Eye (tissue), 1 donor: ENCODE data around the gene SMAD3.
"Not testable (repeated sequence)": the region's sequence is repeated elsewhere in the genome, so short reads cannot be mapped to it uniquely, and the experiment has no call there.

ENCODE experiments used
- DNase-seq: peaks from one replicate; pipeline ENCODE4 v3.0.0-alpha.2; 2015

SMAD3 gene

DNA sequence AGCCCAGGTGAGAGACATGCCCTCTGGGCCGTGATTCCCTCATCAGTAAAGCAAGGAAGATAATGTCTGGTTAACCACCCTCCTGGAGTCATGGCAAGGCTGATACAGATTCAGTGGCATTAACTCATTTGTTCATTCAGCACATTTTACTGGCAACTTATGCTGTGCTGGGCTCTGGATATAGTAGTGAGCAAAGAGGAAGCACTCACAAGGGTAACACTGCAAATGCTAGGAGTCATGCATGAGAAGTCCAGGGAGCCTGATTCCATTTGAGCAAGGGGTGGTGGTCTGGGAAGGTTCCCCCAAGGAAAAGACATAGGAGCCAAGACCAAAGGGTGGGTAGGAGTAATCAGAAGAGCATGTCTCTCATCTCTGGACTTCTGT lies 50.2 kb downstream of the SMAD3 start:
- DNase-seq: no peak

DNA sequence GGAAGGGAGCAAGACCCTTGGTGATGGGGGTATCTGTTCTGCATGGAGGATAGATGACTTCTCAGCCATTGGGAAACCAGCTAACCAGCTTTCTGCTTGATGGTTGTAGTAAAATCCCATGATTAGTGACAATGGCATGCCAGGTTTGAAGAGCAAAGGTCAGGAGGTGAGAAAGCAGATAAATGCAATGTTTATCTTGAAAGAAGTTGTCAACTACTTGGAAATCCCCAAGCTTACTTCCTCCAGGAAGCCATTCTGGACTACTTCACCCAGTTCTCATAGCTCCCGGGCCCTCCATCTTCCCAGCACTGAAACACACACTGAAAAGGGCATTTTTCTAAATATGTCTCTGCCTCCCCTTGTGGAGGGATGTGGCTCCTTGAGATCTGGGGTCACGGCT lies 51.3 kb downstream of the SMAD3 start:
- no peak for DNase-seq

GRCh38 chr15:67117370-67117769 lies 52.0 kb downstream of the SMAD3 start:
- no peak for DNase-seq

- no peak for DNase-seq
Measured at GRCh38 chr15:67118808-67119207, 53.4 kb downstream of the SMAD3 start.

DNA sequence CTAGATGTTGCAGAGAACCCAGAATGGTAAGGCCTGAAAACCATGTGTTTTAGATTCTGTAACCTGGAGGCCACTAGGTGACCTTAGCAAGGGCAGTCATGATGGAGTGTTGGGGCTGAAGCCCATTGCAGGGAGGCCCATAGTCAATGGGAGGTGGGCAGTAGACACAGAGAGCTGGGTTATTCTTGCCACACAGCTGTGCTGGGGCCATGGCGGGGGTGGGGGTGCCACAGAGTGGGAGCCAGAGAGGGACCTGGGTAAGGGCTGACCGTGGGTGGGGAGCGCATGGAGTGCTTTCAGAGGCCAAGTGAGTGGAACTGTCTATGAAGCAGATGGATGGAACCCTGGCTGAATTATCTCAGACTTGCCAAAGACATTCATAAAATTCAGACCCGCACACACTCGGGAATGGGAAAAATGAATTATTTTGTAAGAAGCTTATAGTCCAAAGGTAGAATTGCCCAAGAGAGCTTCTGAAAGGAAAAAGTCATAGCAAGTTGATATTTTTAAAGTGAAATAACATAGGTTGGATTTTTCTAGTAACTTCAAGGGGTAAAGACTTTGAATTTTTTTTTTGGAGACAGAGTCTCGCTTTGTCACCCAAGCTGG lies 53.9 kb downstream of the SMAD3 start:
- DNase-seq: no peak

- no peak for DNase-seq
Measured at GRCh38 chr15:67120009-67120838, 54.8 kb downstream of the SMAD3 start.

DNA sequence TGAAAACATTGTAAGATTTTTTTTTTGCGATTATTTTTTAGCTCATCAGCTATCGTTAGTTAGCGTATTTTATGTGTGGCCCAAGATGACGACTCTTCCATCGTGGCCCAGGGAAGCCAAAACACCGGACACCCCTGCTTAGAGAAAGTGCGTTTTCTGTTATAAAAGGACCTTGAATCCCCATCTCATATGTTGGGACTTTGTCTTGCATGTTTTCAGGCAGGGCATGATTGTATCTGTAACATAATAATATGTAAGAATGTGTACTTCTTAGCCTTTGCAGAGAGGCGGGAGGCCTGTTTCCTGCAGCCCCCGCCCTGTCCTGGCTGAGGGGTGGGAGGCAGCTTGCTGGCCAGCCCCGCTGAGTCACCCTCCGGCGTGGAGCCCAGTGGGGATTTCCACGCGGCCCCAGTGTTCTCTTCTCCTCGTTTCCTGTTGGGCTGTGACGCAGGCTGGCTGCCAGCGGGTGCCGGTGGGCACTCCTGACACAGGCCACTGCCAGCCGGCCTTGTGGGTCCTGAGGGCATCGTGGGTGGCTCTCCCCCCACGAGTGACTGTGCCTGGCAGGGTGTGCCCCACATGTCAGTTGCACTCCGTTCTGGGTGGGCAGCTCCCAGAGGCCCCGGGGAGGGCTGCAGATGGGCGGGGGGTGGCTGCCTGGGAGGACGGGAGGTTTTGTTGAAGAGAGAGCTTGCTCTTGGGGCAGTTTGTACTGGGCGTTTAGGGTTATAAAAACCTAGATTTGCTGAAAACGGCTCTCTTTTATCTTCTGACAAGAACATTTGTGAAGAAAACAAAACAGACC lies 55.6 kb downstream of the SMAD3 start:
- DNase-seq: peak; percentile 50

DNA sequence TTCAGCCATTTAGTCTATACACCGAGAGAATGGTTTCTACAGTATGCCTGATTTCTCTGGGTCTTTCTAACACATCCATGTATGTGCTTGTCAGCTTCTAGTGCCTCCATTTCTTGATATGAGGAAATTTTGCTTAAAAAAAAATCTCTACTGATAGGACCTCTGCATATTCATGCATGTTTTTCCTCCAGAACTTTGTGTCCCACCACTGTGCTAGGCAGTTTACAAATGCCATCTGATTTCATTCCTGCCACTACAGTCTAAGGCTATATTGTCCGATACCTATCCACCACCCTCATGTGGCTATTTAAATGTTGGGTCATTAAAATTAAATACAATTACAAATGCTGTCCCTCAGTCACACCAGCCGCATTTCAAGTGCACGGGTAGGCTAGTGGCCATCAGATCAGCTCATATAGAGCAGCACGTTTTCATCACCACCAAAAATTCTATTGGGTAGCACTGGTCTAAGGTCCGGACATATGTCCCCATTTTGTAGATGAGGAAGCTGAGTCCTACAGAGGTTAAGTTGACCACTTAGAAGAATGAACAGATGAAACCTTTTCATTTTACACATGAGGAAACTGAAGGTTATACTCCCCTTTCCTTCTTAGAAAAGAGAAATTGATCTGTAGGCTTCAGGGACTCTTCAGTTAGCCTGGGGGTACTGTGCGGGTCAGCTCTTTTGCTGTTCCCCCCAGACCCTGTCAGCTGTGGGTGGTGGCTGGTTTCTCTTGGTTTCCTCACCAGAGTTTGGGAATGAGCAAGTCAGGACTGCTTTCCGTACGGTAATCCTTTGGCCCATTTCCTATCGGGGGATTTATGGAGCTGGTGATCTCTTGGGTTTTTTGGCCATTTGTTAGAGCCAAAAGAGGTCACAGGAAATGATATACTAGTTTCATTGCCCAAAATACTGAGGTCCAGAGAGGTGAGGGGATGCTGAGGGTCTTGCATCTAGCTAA lies 56.5 kb downstream of the SMAD3 start:
- no peak for DNase-seq

GRCh38 chr15:67122816-67123215 lies 57.4 kb downstream of the SMAD3 start:
- DNase-seq: not testable (repeated sequence)

DNA sequence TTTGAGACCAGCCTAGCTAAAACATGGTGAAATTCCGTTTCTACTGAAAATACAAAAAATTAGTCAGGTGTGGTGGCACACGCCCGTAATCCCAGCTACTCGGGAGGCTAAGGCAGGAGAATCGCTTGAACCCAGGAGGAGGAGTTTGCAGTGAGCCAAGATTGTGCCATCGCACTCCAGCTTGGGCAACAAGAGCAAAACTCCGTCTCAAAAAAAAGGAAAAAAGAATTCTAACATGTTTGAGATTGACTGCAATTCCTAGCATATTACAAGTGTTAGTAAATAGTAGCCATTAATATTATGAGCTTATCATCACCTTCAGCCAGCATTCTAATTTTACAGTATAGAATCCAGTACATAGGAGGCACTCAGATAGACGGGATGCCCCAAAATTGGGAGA lies 57.9 kb downstream of the SMAD3 start:
- not testable (repeated sequence) for DNase-seq

GRCh38 chr15:67124111-67124510 lies 58.7 kb downstream of the SMAD3 start:
- no peak for DNase-seq

GRCh38 chr15:67124911-67125588 lies 59.6 kb downstream of the SMAD3 start:
- DNase-seq: no peak

- DNase-seq: peak; percentile 86
Measured at GRCh38 chr15:67125589-67126502, 60.4 kb downstream of the SMAD3 start.

DNA sequence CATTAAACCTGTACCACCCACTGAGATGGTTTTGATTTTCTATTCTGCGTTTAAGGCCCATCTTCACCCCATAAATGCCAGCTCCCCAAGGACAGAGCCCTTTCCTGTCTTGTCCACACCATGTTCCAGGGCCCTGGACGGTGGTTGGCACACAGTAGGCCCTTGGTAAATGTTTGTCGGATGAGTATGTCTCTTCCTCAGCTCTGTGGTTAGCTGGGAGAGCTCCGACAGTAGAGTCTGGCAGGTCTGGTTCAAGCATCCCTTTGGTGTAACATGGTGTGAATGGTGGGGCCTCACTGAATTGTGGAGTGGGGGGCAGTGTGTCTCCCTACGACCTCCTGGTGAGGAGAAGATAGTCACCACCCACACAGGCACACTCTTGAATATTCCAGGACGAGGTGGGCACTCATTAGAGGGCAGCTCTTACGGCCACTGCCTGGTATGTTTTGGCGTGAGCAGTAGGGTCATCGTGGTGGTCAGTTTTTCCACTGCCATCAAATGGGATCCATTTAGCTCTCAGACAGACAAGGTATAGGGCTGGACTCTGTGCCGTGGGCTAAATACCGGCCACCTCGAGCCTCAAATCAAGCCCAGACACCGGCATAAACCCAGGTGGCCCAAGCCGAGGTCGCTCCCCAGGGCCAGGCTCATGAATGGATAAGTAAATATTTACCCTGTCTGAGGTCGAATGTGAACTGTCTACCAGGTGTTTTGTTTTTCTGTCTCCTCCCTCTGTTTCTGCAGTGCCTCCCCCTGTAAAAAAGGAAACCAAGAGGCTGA lies 61.3 kb downstream of the SMAD3 start:
- DNase-seq: no peak

GRCh38 chr15:67127331-67127664 lies 61.9 kb downstream of the SMAD3 start:
- DNase-seq: no peak

DNA sequence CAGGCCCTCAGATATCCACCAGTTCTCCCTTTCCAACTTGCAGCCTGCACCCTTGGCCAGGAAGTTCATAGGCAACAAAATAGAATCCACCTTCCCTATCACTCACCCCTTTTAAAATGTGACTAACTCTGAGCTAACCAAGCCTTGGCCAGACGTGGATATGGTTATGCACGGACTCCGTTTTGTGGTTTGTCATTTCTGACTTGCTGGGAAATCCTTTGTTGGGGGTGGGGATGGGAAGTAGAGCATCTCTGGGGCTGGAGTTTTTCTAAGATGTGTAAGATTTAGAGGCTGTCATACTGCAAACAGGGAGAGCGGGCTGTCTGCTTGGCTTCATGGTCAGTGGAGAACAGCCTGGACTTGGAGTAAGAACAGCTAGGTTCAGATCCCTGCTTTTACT lies 62.6 kb downstream of the SMAD3 start:
- DNase-seq: peak; percentile 19

DNA sequence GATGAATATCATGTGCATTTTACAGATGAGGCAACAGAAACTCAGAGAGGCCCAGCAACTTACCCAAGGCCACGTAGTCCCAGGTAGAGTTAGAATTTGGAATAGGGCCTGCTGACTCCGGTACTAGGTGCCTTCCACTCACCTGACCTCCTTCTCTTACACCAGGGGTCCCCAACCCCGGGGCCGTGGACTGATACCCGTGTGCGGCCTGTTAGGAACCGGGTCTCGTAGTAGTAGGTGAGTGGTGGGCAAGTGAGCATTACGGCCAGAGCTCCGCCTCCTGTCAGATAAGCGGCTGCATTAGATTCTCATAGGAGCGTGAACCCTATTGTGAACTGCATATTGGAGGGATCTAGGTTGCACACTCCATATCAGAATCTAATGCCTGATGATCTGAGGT lies 64.8 kb downstream of the SMAD3 start:
- no peak for DNase-seq

DNA sequence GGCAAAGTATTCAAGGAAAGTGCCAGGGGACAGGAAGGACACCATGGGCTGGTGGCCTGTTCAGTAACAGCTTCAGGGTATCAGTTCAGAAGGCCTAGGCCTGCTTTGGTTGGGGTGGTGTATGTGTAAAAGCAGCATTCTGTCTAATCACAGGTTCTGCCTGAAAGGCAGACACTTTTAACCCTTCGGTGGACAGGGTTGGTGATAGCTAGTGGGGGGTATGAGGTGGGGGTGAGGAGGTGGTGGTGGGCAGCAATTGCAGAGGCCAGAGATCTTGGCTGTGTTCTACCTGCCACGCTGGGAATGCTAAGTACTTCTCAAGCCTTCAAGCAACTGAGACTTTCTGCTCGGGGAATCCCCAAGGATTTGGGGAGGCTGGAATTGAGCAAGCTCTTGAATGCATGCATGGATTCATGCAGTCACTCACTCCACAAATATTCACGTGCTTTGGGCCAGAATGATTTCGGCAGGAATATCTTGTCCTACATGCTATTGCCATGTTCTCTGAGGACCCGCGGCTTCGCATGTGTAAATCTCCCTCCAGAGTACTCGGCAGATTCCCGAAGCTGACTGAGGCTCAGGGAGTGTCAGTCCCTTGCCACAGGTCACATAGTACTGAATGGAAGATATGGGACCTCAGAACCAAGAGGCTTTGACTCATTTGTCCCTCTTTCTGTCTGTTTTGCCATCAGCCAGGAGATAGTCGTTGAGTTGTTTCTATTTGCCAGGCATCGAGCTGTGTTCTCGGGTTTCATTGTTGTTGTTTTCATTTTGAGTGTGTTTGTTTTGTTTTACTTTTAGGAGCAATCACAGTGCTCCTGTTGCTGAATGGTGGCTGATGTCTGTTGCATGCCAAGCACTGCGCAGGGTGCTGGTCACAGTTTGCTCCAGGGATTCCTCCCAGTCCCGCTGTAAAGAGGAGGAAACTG lies 65.5 kb downstream of the SMAD3 start:
- peak; percentile 55 for DNase-seq

GRCh38 chr15:67132276-67132675 lies 66.9 kb downstream of the SMAD3 start:
- DNase-seq: no peak
